K562 (cell line): ENCODE results near the gene RIOX2. TPM values are rescaled to one million over a fixed set of nuclear protein-coding genes. Genes with fewer than 3 reads are reported as not detected.
"Not testable (repeated sequence)": the region's sequence is repeated elsewhere in the genome, so short reads cannot be mapped to it uniquely, and the experiment has no call there.

Experiments used
- ATAC-seq: fragments of 200-7000 bp; cut with Tn5 transposase; 3 replicates; pipeline ENCODE4 v1.9.1; 2020; ENCODE audit warnings: moderate library complexity
- BruUV-seq: library from RNA; stranded (reverse); fragments of 400-500 nt; replicated peaks from 2 replicates; lab custom pipeline; 2021; lab: Mats Ljungman, UMichigan
- CTCF ChIA-PET: fragments of 300-600 bp; formaldehyde crosslinking; extraction: SDS; loops from one replicate; lab custom pipeline; 2021; ENCODE audit warnings: low intra/inter-chr PET ratio; lab: Yijun Ruan, JAX
- POLR2A ChIA-PET: fragments of 300-600, 350-650 bp; sonication (Branson Sonifier 250); formaldehyde crosslinking; extraction: SDS; loops from one replicate; lab custom pipeline; 2021; ENCODE audit warnings: antibody characterized with exemption, inconsistent platforms; lab: Yijun Ruan, JAX
- DNase-seq, 4 experiments: peaks; one replicate each; pipeline versions ENCODE4 v3.0.0 to v3.0.0-alpha.2; 2011 to 2018; ENCODE audit warnings: low spot score in 3 of 4, mixed read lengths in 3 of 4; ENCODE audit errors: extremely low read depth in 1 of 4
- FAIRE-seq: peaks from 2 replicates; lab custom pipeline; 2011; peaks lifted over from hg19 to GRCh38; lab: Jason Lieb, UNC
- H2AFZ ChIP-seq: 2 replicates; pipeline ENCODE4 v1.6.0; 2011; ENCODE audit warnings: low read depth, low read length, control low read depth, inconsistent platforms
- H3K27ac ChIP-seq: fragments of 200-600 bp; 3 replicates; pipeline ENCODE4 v1.8.0; 2011; ENCODE audit warnings: low read depth, mild to moderate bottlenecking, control low read depth, inconsistent platforms, low read length, moderate library complexity, mixed read lengths; ENCODE audit errors: extremely low read depth
- H3K27me3 ChIP-seq, 2 experiments: fragments of 300-600 bp in 1 of 2; 2 replicates in 1 of 2; 3 replicates in 1 of 2; pipeline versions ENCODE4 v1.6.0 to v1.8.0; 2011; ENCODE audit warnings: inconsistent platforms in 2 of 2, low read length in 2 of 2, mild to moderate bottlenecking in 1 of 2, mixed read lengths in 1 of 2, moderate library complexity in 1 of 2; ENCODE audit not compliant: control insufficient read depth in 2 of 2, insufficient read depth in 2 of 2
- H3K36me3 ChIP-seq: fragments of 300-600 bp; 3 replicates; pipeline ENCODE4 v1.8.0; 2011; ENCODE audit warnings: mild to moderate bottlenecking, low read length, inconsistent platforms; ENCODE audit not compliant: control insufficient read depth, insufficient read depth
- H3K4me1 ChIP-seq, 2 experiments: fragments of 200-600 bp in 1 of 2; replicated peaks in 1 of 2; 2 replicates in 1 of 2; 3 replicates in 1 of 2; pipeline versions ENCODE4 v1.5.1 to v1.8.0; 2011; ENCODE audit warnings: inconsistent platforms in 2 of 2, low read length in 2 of 2, mild to moderate bottlenecking in 1 of 2, mixed read lengths in 1 of 2, moderate library complexity in 1 of 2; ENCODE audit not compliant: control insufficient read depth in 2 of 2, insufficient read depth in 2 of 2
- H3K4me2 ChIP-seq: 2 replicates; pipeline ENCODE4 v1.6.1; 2011; ENCODE audit warnings: low read length, control low read depth, inconsistent platforms, mixed read lengths; ENCODE audit not compliant: insufficient read depth
- H3K4me3 ChIP-seq: fragments of 200-600 bp; sonication (generic), shearing (Covaris generic); 2 replicates; pipeline ENCODE4 v1.5.1; 2016; ENCODE audit warnings: control low read depth, inconsistent platforms
- H3K79me2 ChIP-seq: fragments of 200-600 bp; 3 replicates; pipeline ENCODE4 v1.8.0; 2011; ENCODE audit warnings: low read length, inconsistent platforms; ENCODE audit not compliant: control insufficient read depth, insufficient read depth
- H3K9ac ChIP-seq, 2 experiments: 2 replicates each; pipeline versions ENCODE4 v1.6.0 to v1.6.1; 2011; ENCODE audit warnings: low read depth in 2 of 2, low read length in 2 of 2, control low read depth in 1 of 2, inconsistent platforms in 1 of 2, mild to moderate bottlenecking in 1 of 2, mixed read lengths in 1 of 2; ENCODE audit not compliant: insufficient read depth in 1 of 2
- H3K9me1 ChIP-seq: one replicate; pipeline ENCODE4 v1.6.0; 2011; ENCODE audit warnings: inconsistent platforms, mild to moderate bottlenecking, low read length, moderate library complexity; ENCODE audit not compliant: control insufficient read depth, insufficient read depth
- H3K9me3 ChIP-seq: replicated peaks from 2 replicates; pipeline ENCODE4 v1.5.1; 2011; ENCODE audit warnings: low read depth, low read length, inconsistent platforms; ENCODE audit not compliant: control insufficient read depth, insufficient read depth
- H4K20me1 ChIP-seq: replicated peaks from 2 replicates; pipeline ENCODE4 v1.6.1; 2011; ENCODE audit warnings: low read length, inconsistent platforms, mixed read lengths; ENCODE audit not compliant: control insufficient read depth, insufficient read depth
- ATF1 ChIP-seq, 2 experiments: fragments of 450-650 bp in 1 of 2; IDR thresholded peaks; 2 replicates each; pipeline ENCODE4 v1.6.1; 2016; ENCODE audit warnings: missing compliant biosample characterization in 1 of 2, missing genetic modification characterization in 1 of 2
- CCNT2 ChIP-seq: IDR thresholded peaks from 2 replicates; pipeline ENCODE4 v1.6.1; 2011; ENCODE audit warnings: borderline replicate concordance, low read depth, mild to moderate bottlenecking, moderate library complexity, mixed read lengths, low read length; ENCODE audit not compliant: insufficient read length; ENCODE audit errors: extremely low read depth
- COPS2 ChIP-seq: fragments of 450-650 bp; conservative IDR thresholded peaks from 2 replicates; pipeline ENCODE4 v1.6.1; 2016; ENCODE audit warnings: mild to moderate bottlenecking, moderate library complexity
- EGR1 ChIP-seq: fragments of 450-650 bp; conservative IDR thresholded peaks from 2 replicates; pipeline ENCODE4 v1.6.1; 2017; ENCODE audit warnings: mild to moderate bottlenecking
- EP300 ChIP-seq: IDR thresholded peaks from 2 replicates; pipeline ENCODE4 v1.6.1; 2012; ENCODE audit warnings: low read length, improper control_type of control experiment
- ETV6 ChIP-seq, 3 experiments: fragments of 150-350 bp in 1 of 3; sonication (generic) in 1 of 3; formaldehyde crosslinking in 1 of 3; IDR thresholded peaks; 2 replicates each; pipeline versions ENCODE4 v1.6.1 to v1.8.0; 2014 to 2022; ENCODE audit warnings: borderline replicate concordance in 2 of 3, low read depth in 2 of 3, antibody characterized with exemption in 1 of 3, low read length in 1 of 3, mild to moderate bottlenecking in 1 of 3, missing genetic modification reagents in 1 of 3
- FOXK2 ChIP-seq, 2 experiments: fragments of 450-650 bp; IDR thresholded peaks in 1 of 2; conservative IDR thresholded peaks in 1 of 2; 2 replicates each; pipeline ENCODE4 v1.6.1; 2016; ENCODE audit warnings: low read depth in 2 of 2, mild to moderate bottlenecking in 1 of 2
- NFIC ChIP-seq: fragments of 450-650 bp; IDR thresholded peaks from 2 replicates; pipeline ENCODE4 v1.6.1; 2017; ENCODE audit warnings: mild to moderate bottlenecking, inconsistent platforms
- NFRKB ChIP-seq: fragments of 450-650 bp; IDR thresholded peaks from 2 replicates; pipeline ENCODE4 v1.6.1; 2016; ENCODE audit warnings: low read depth
- POLR2A ChIP-seq: fragments of 450-650 bp; conservative IDR thresholded peaks from 2 replicates; pipeline ENCODE4 v1.6.1; 2016
- SMARCE1 ChIP-seq: fragments of 450-650 bp; IDR thresholded peaks from 2 replicates; pipeline ENCODE4 v1.7.1; 2016; ENCODE audit warnings: mild to moderate bottlenecking
- YY1 ChIP-seq, 3 experiments: IDR thresholded peaks; 2 replicates each; pipeline ENCODE4 v1.6.1; 2011; ENCODE audit warnings: low read length in 2 of 3, mild to moderate bottlenecking in 2 of 3, moderate library complexity in 2 of 3, borderline replicate concordance in 1 of 3, control low read depth in 1 of 3, low read depth in 1 of 3; ENCODE audit not compliant: insufficient read depth in 3 of 3, insufficient replicate concordance in 2 of 3, control insufficient read depth in 1 of 3, insufficient read length in 1 of 3; ENCODE audit errors: extremely low read depth in 1 of 3
- ZEB2 ChIP-seq: fragments of 450-650 bp; IDR thresholded peaks from 2 replicates; pipeline ENCODE4 v1.6.1; 2016
- WGBS: fragments of 100-300 bp; shearing (Covaris generic); methylation state at CpG from one replicate; pipeline ENCODE4 v1.1.6; 2016; ENCODE audit warnings: low coverage, mixed read lengths; ENCODE audit not compliant: insufficient coverage; ENCODE audit errors: missing lambda C conversion rate; 5-methylcytosine and 5-hydroxymethylcytosine counted together
- in situ Hi-C: fragments of 300-500 bp; cut with MboI; formaldehyde crosslinking; loops from 4 replicates; pipeline ENCODE4 v1.15.0; 2018; ENCODE audit warnings: inconsistent platforms, mixed read lengths
- intact Hi-C: fragments of 100-400 bp; cut with micrococcal nuclease; formaldehyde crosslinking; loops from 2 replicates; pipeline ENCODE4 v1.14.2; 2022
- polyA plus RNA-seq, 8 experiments: library from polyadenylated mRNA; depleted of rRNA in 4 of 8; stranded (reverse) in 5 of 8; unstranded in 3 of 8; fragments of >200 nt; fragmentation: Nextera tagmentation in 2 of 8; fragmentation: Illumina TruSeq in 1 of 8; extraction: Ambion mirVana in 2 of 8; extraction: Trizol in 1 of 8; gene quantifications; 2 replicates each; pipeline versions ENCODE4 v1.2.1 to v1.2.3, GENCODE V29; 2011 to 2014; ENCODE audit warnings: inconsistent platforms in 1 of 8, missing spikeins in 1 of 8
- total RNA-seq, 7 experiments: library from RNA; depleted of rRNA in 6 of 7; stranded (reverse); fragments of >200 nt in 6 of 7; fragmentation: Illumina TruSeq in 2 of 7; extraction: Trizol in 2 of 7; gene quantifications; 2 replicates each; pipeline versions ENCODE4 v1.2.1 to v1.2.3, GENCODE V29; 2011 to 2021; ENCODE audit warnings: low replicate concordance in 1 of 7

Gene RIOX2
- total and polyA plus RNA-seq, 9 of the 15 experiments (the other 6 are each of a cell fraction or from before 2014, with no cell fraction given): 22.2 to 56.0 (median 32.6) TPM

- TF ChIP-seq CCNT2 (peak; percentile 28), NFIC (peak; percentile 60), SMARCE1 (peak; percentile 64; the same call in 1 of the 2 replicates), ZEB2 (peak; percentile 62; the same call in 1 of the 2 replicates), EGR1 (peak; percentile 19; the same call in 1 of the 2 replicates), COPS2 (no peak), EP300 (peak; percentile 55; the same call in 1 of the 2 replicates), ETV6 (IDR thresholded peaks at IDR 0.05; ENCODE audit: borderline replicate concordance in 1 of 2, low read depth in 2 of 2, low read length in 1 of 2) (0 out of 4 replicates have a peak, but pooled peaks of 1 of the 2 experiments have one; percentile 70), ETV6 (CRISPR knock-in tag; IDR thresholded peaks at IDR 0.05; ENCODE audit: borderline replicate concordance) (no peak)
- TF ChIP-seq, all 486 proteins: peak for 66
These were observed 61.3 kb downstream of the RIOX2 start (continued) for GRCh38 chr3:97910931-97911351.

- H3K4me1 ChIP-seq; BruUV-seq; H3K27me3 ChIP-seq; H4K20me1 ChIP-seq; DNase-seq; H3K79me2 ChIP-seq; CTCF ChIA-PET; H3K9me1 ChIP-seq; in situ Hi-C loops; H3K9me3 ChIP-seq; FAIRE-seq; H3K36me3 ChIP-seq; TF ChIP-seq ATF1 (CRISPR knock-in tag; IDR thresholded peaks at IDR 0.05): not testable (repeated sequence)
- TF ChIP-seq NFRKB: peak; percentile 74; the same call in 1 of the 2 replicates
- peak; percentile 33 to 64; a peak in 2 of 4 replicates for TF ChIP-seq FOXK2 (conservative IDR thresholded peaks at IDR 0.05 in 1 of 2, IDR thresholded peaks at IDR 0.05 in 1 of 2; ENCODE audit: low read depth in 2 of 2)
- peak in 1 of 3 experiments; percentile 17 for TF ChIP-seq YY1 (IDR thresholded peaks at IDR 0.05; ENCODE audit: borderline replicate concordance in 1 of 3, control insufficient read depth in 1 of 3, extremely low read depth in 1 of 3, insufficient read depth in 3 of 3, insufficient read length in 1 of 3, insufficient replicate concordance in 2 of 3, low read depth in 1 of 3, low read length in 2 of 3)
- TF ChIP-seq ATF1 (tag; IDR thresholded peaks at IDR 0.05): 0 out of 2 replicates have a peak, but pooled peaks have one; percentile 29
- peak; percentile 41; the same call in 1 of the 2 replicates for TF ChIP-seq POLR2A
- Histone ChIP-seq H3K9ac (peak overlapping the region in 1 of 2 experiments; percentile 35; a peak in 1 of 4 replicates), H3K4me3 (0 out of 2 replicates have a peak overlapping the region, but pooled peaks have one; percentile 15), H3K27ac (peak overlapping the region; percentile 57; the same call in 2 of the 3 replicates), H2AFZ (peak overlapping the region; percentile 68), H3K4me2 (peak overlapping the region; percentile 28)
- 13% methylated on average over 13 of the region's 24 CpGs for WGBS
- intact Hi-C loops: loop anchor here (5.0 kb wide), 1 partner anchor 62 kb away; the partner anchor contains the start of gene RIOX2
- POLR2A ChIA-PET: interaction anchor here (0.5 to 1.6 kb wide), 3 partner anchors 25 to 42 kb away, joined by 3 to 5 read pairs (median 5); no protein-coding TSS in a partner anchor
- ATAC-seq: peak; percentile 66
These were observed 61.9 kb downstream of the RIOX2 start for GRCh38 chr3:97910236-97910831.

- H3K27ac ChIP-seq, H3K4me3 ChIP-seq, CTCF ChIA-PET, FAIRE-seq, H2AFZ ChIP-seq, H3K9me3 ChIP-seq, H3K9me1 ChIP-seq, H3K27me3 ChIP-seq, H3K36me3 ChIP-seq, H3K9ac ChIP-seq, H4K20me1 ChIP-seq, H3K4me2 ChIP-seq, BruUV-seq, DNase-seq, H3K4me1 ChIP-seq, H3K79me2 ChIP-seq, in situ Hi-C loops, POLR2A ChIA-PET, ATAC-seq: not testable (repeated sequence)
- intact Hi-C loops: loop anchor here (5.0 kb wide), 1 partner anchor 62 kb away; the partner anchor contains the start of gene RIOX2
- WGBS: no CpG with 5 or more reads among the region's 3 CpGs
These were observed 62.4 kb downstream of the RIOX2 start for GRCh38 chr3:97909830-97910229.
